B cell (primary cell): ENCODE results near the gene PNPLA4. TPM values are rescaled to one million over a fixed set of nuclear protein-coding genes. Genes with fewer than 3 reads are reported as not detected.

Source experiments
- ATAC-seq: fragments of 200-7000 bp; cut with Tn5 transposase; one replicate; pipeline ENCODE4 v1.10.0; 2021; ENCODE audit warnings: low read depth, mild to moderate bottlenecking, moderate number of reproducible peaks, moderate library complexity
- CTCF ChIA-PET: fragments of 350-600 bp; sonication (Branson Sonifier 250); formaldehyde crosslinking; loops from one replicate; lab custom pipeline; 2021; ENCODE audit warnings: antibody characterized with exemption, inconsistent platforms; lab: Charles Lee
- POLR2A ChIA-PET: fragments of 350-600 bp; sonication (Branson Sonifier 250); formaldehyde crosslinking; loops from one replicate; lab custom pipeline; 2021; ENCODE audit warnings: antibody characterized with exemption; lab: Charles Lee
- DNase-seq: peaks from one replicate; pipeline ENCODE4 v3.0.0; 2013
- H2AFZ ChIP-seq: 2 replicates; pipeline ENCODE4 v1.6.1; 2012; ENCODE audit warnings: mild to moderate bottlenecking, low read depth, low read length; ENCODE audit not compliant: insufficient read depth, poor library complexity, severe bottlenecking
- H3K27ac ChIP-seq, 2 donors: 1 replicate in 1 of 2; 2 replicates in 1 of 2; pipeline ENCODE4 v1.5.1; 2012 to 2013; ENCODE audit warnings: low read length in 2 of 2, mild to moderate bottlenecking in 2 of 2, moderate library complexity in 1 of 2
- H3K27me3 ChIP-seq, 4 experiments: fragments of 200-600 bp in 1 of 4; sonication (generic) in 1 of 4; replicated peaks in 1 of 4; 1 replicate in 2 of 4; 2 replicates in 2 of 4; pipeline versions ENCODE4 v1.6.1 to v1.7.0; 2013 to 2016; ENCODE audit warnings: low read length in 3 of 4, mild to moderate bottlenecking in 2 of 4, mixed read lengths in 1 of 4, moderate library complexity in 1 of 4; ENCODE audit not compliant: insufficient read depth in 4 of 4, control insufficient read depth in 3 of 4; ENCODE audit errors: control extremely low read depth in 1 of 4
- H3K36me3 ChIP-seq, 2 experiments: replicated peaks in 1 of 2; 1 replicate in 1 of 2; 2 replicates in 1 of 2; pipeline versions ENCODE4 v1.6.1 to v1.7.1; 2013; ENCODE audit warnings: low read length in 1 of 2; ENCODE audit not compliant: insufficient read depth in 2 of 2, control insufficient read depth in 1 of 2; ENCODE audit errors: control extremely low read depth in 1 of 2, extremely low read depth in 1 of 2
- H3K4me1 ChIP-seq, 2 donors: fragments of 200-600 bp in 1 of 2; sonication (generic) in 1 of 2; 1 replicate in 1 of 2; 2 replicates in 1 of 2; pipeline versions ENCODE4 v1.5.1 to v1.6.1; 2013 to 2017; ENCODE audit warnings: low read length in 2 of 2; ENCODE audit not compliant: control insufficient read depth in 2 of 2, insufficient read depth in 2 of 2
- H3K4me2 ChIP-seq: replicated peaks from 2 replicates; pipeline ENCODE3; 2012; ENCODE audit warnings: mild to moderate bottlenecking, low read depth, low read length; ENCODE audit not compliant: poor library complexity, severe bottlenecking
- H3K4me3 ChIP-seq, 5 experiments: fragments of 200-600 bp in 1 of 5; sonication (generic) in 1 of 5; 1 replicate in 3 of 5; 2 replicates in 2 of 5; pipeline versions ENCODE4 v1.5.1 to v1.7.0; 2011 to 2016; ENCODE audit warnings: low read length in 4 of 5, mild to moderate bottlenecking in 4 of 5, low read depth in 2 of 5, control low read depth in 1 of 5, moderate library complexity in 1 of 5; ENCODE audit not compliant: insufficient read depth in 1 of 5; ENCODE audit errors: control extremely low read depth in 1 of 5, extremely low read depth in 1 of 5
- H3K79me2 ChIP-seq: fragments of 200-600 bp; sonication (generic); one replicate; pipeline ENCODE4 v1.6.0; 2016; ENCODE audit warnings: low read length; ENCODE audit not compliant: control insufficient read depth, insufficient read depth
- H3K9ac ChIP-seq: fragments of 200-600 bp; sonication (generic); 2 replicates; pipeline ENCODE4 v1.6.1; 2017; ENCODE audit warnings: mild to moderate bottlenecking, low read length, moderate library complexity
- H3K9me3 ChIP-seq, 3 donors: one replicate each; pipeline versions ENCODE4 v1.6.1 to v1.7.1; 2013; ENCODE audit warnings: low read length in 2 of 3; ENCODE audit not compliant: control insufficient read depth in 2 of 3, insufficient read depth in 1 of 3; ENCODE audit errors: control extremely low read depth in 1 of 3
- H4K20me1 ChIP-seq: 2 replicates; pipeline ENCODE4 v1.6.0; 2012; ENCODE audit warnings: mild to moderate bottlenecking, low read length; ENCODE audit not compliant: insufficient read depth, control insufficient read depth, poor library complexity, severe bottlenecking
- H3K27ac Mint-ChIP-seq: one replicate; pipeline ENCODE4 v1.8.0; 2021; ENCODE audit warnings: mixed read lengths
- H3K27me3 Mint-ChIP-seq: one replicate; pipeline ENCODE4 v1.8.0; 2021; ENCODE audit warnings: mixed read lengths
- H3K4me1 Mint-ChIP-seq: one replicate; pipeline ENCODE4 v1.8.0; 2021; ENCODE audit warnings: mixed read lengths
- H3K4me3 Mint-ChIP-seq: one replicate; pipeline ENCODE4 v1.8.0; 2021; ENCODE audit warnings: mixed read lengths
- H3K9me3 Mint-ChIP-seq: one replicate; pipeline ENCODE4 v1.8.0; 2022; ENCODE audit warnings: mixed read lengths; ENCODE audit not compliant: insufficient read depth
- EZH2 ChIP-seq: IDR thresholded peaks from 2 replicates; pipeline ENCODE4 v1.6.1; 2012; ENCODE audit warnings: borderline replicate concordance, low read depth, mild to moderate bottlenecking, moderate library complexity, low read length; ENCODE audit not compliant: insufficient read depth, poor library complexity, severe bottlenecking
- WGBS: methylation state at CpG from one replicate; pipeline ENCODE4 v1.1.5; 2013; ENCODE audit warnings: missing lambda C conversion rate; ENCODE audit not compliant: insufficient coverage; 5-methylcytosine and 5-hydroxymethylcytosine counted together
- intact Hi-C: fragments of 100-400 bp; cut with micrococcal nuclease; formaldehyde crosslinking; loops from one replicate; pipeline ENCODE4 v1.10.0; 2022
- polyA plus RNA-seq: library from polyadenylated mRNA; depleted of rRNA; stranded (reverse); fragments of >200 nt; gene quantifications from 2 replicates; pipeline ENCODE4 v1.2.3, GENCODE V29; 2012
- total RNA-seq, 2 donors: library from RNA; stranded (reverse); fragments of 120-200 nt in 1 of 2; gene quantifications; 1 replicate in 1 of 2; 2 replicates in 1 of 2; pipeline versions ENCODE4 v1.2.3 to v1.2.4, GENCODE V29; 2013 to 2022
- TF ChIP-seq, protein P1 (sequence below): fragments of 200-600 bp; IDR thresholded peaks from one replicate; pipeline ENCODE4 v1.8.0; 2022; ENCODE audit warnings: antibody characterized with exemption, mild to moderate bottlenecking

The PNPLA4 gene
- total and polyA plus RNA-seq, 2 donors (not counting 1 experiment from before 2014, with no cell fraction given) = 4.4 to 8.6 TPM

DNA sequence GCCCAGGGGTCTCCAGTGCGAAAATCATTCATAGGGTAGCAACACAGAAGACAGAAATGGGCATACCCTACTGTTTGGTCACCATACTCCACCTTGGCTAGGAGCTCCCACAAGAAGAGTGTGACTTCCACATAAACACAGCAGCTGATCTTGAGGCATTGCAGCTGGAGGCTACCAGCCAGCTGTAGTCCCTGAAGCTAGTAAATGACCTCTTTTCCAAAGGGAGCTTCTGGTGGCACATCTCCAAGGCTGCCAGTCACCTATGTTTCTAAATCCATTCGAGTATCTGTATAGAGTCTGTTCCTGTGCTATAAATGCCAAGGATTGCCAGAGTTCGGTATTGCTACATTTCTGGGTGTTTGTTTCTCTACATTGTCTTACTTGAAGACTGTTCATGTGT, 21.3 kb upstream of the PNPLA4 start:
- H3K9ac ChIP-seq = no peak overlapping the region
- WGBS = no CpG with 5 or more reads among the region's 3 CpGs
- POLR2A ChIA-PET = no interaction called here
- H3K4me2 ChIP-seq = no peak overlapping the region
- H3K36me3 ChIP-seq = no peaks in the 10 kb centered on the region
- H3K4me3 ChIP-seq = no peak overlapping the region
- no peaks in the 10 kb centered on the region for H3K9me3 ChIP-seq
- intact Hi-C loops = no loop called here
- TF ChIP-seq EZH2 = no peak
- TF ChIP-seq, protein P1, sequence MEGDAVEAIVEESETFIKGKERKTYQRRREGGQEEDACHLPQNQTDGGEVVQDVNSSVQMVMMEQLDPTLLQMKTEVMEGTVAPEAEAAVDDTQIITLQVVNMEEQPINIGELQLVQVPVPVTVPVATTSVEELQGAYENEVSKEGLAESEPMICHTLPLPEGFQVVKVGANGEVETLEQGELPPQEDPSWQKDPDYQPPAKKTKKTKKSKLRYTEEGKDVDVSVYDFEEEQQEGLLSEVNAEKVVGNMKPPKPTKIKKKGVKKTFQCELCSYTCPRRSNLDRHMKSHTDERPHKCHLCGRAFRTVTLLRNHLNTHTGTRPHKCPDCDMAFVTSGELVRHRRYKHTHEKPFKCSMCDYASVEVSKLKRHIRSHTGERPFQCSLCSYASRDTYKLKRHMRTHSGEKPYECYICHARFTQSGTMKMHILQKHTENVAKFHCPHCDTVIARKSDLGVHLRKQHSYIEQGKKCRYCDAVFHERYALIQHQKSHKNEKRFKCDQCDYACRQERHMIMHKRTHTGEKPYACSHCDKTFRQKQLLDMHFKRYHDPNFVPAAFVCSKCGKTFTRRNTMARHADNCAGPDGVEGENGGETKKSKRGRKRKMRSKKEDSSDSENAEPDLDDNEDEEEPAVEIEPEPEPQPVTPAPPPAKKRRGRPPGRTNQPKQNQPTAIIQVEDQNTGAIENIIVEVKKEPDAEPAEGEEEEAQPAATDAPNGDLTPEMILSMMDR = no peak
- H3K27ac ChIP-seq = no peak overlapping the region
- H3K9me3 Mint-ChIP-seq = no peaks in the 10 kb centered on the region
- no peak overlapping the region for H3K4me3 Mint-ChIP-seq
- CTCF ChIA-PET = no interaction called here
- no peaks in the 10 kb centered on the region for H3K79me2 ChIP-seq
- peaks cover 3% of the 10 kb centered on the region for H3K4me1 Mint-ChIP-seq
- H2AFZ ChIP-seq = no peak overlapping the region
- no peak for ATAC-seq
- H3K27me3 ChIP-seq = no peaks in the 10 kb centered on the region
- peaks cover 3% of the 10 kb centered on the region for H3K27me3 Mint-ChIP-seq
- DNase-seq = no peak
- H3K4me1 ChIP-seq = no peaks in the 10 kb centered on the region
- H3K27ac Mint-ChIP-seq = no peak overlapping the region
- no peaks in the 10 kb centered on the region for H4K20me1 ChIP-seq

DNA sequence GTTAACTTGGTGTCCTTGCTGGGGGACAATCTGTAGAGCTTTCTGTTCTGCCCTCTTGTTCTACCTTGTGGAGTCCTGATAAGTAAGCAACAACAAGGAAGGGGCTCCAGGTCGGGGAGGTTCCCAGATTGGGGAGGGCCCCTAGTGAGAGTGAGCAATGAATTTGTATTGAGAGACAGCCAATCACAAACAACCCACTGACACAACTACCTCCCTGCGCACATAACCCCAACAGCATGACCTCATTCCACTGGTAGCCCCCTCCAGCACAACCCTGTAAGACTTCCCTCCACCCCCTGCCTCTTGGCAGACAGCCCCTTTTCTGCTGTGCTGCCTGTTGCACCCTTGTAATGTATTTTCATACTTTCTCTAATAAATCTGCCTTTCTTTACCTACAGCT, 19.7 kb upstream of the PNPLA4 start:
- Histone ChIP-seq H2AFZ (no peak overlapping the region), H3K9me3 (no peaks in the 10 kb centered on the region), H3K36me3 (no peaks in the 10 kb centered on the region), H4K20me1 (no peaks in the 10 kb centered on the region), H3K4me1 (no peaks in the 10 kb centered on the region), H3K27me3 (no peaks in the 10 kb centered on the region), H3K4me2 (no peak overlapping the region), H3K79me2 (no peaks in the 10 kb centered on the region), H3K9ac (no peak overlapping the region), H3K27ac (no peak overlapping the region), H3K4me3 (no peak overlapping the region)
- TF ChIP-seq, protein P1 = no peak
- no peak for TF ChIP-seq EZH2
- peaks cover 3% of the 10 kb centered on the region for H3K27me3 Mint-ChIP-seq
- peaks cover 3% of the 10 kb centered on the region for H3K4me1 Mint-ChIP-seq
- ChIA-PET CTCF (no interaction called here), POLR2A (no interaction called here)
- H3K4me3 Mint-ChIP-seq = no peak overlapping the region
- H3K27ac Mint-ChIP-seq = no peak overlapping the region
- no CpG with 5 or more reads among the region's 2 CpGs for WGBS
- no peaks in the 10 kb centered on the region for H3K9me3 Mint-ChIP-seq
- ATAC-seq = no peak
- intact Hi-C loops = no loop called here
- DNase-seq = no peak
